ENCODE results near the gene TRIM29.

DNA sequence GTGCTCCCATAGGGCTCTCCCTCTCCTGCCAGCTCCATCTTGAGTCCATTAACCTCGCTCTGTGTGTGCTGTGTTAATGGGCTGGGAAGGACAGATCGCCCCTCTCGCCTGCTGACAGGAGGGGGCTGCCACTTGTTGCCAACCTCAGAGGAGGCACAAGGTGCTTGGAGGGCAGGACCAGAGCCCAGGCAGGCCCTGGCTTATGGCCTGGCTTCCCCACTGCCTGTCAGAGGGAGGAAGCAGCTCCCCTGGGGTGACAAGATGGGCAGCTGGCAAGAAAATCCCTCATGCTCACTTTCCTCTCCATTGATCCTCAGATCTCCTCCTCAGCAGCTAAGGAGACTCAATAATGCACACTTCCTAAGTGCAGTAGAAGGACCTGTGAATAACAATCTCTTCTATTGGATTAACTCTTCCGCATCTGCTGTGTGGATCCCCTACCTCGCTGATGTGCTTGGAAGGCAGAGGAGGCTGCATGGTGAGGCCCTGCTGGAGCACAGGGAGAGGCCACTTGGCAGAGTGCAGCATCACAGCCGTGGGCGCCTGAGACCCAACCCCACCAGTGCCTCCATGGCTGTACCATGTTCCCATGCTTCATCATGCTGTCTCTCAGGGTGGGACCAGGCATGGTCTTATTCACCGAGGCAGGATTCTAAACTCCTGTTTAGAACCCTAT lies 70.3 kb downstream of the TRIM29 start:
- TF ChIP-seq NFE2L2 (IDR thresholded peaks at IDR 0.05; ENCODE audit: low read depth, low read length) (no peak), BHLHE40 (IDR thresholded peaks at IDR 0.05; ENCODE audit: low read depth, low read length) (no peak), USF2 (IDR thresholded peaks at IDR 0.05; ENCODE audit: low read depth, low read length) (no peak), MXI1 (IDR thresholded peaks at IDR 0.05; ENCODE audit: borderline replicate concordance, low read depth, low read length) (no peak), RAD21 (IDR thresholded peaks at IDR 0.05; ENCODE audit: low read length) (no peak), MAFK (IDR thresholded peaks at IDR 0.05; ENCODE audit: low read depth, low read length) (no peak), SMC3 (IDR thresholded peaks at IDR 0.05; ENCODE audit: low read depth, low read length) (no peak), POLR2A (IDR thresholded peaks at IDR 0.05; ENCODE audit: low read depth, low read length) (no peak), FOS (IDR thresholded peaks at IDR 0.05; ENCODE audit: low read depth, low read length) (no peak), CEBPB (IDR thresholded peaks at IDR 0.05; ENCODE audit: low read depth, low read length) (no peak)
- TF ChIP-seq, protein P1, sequence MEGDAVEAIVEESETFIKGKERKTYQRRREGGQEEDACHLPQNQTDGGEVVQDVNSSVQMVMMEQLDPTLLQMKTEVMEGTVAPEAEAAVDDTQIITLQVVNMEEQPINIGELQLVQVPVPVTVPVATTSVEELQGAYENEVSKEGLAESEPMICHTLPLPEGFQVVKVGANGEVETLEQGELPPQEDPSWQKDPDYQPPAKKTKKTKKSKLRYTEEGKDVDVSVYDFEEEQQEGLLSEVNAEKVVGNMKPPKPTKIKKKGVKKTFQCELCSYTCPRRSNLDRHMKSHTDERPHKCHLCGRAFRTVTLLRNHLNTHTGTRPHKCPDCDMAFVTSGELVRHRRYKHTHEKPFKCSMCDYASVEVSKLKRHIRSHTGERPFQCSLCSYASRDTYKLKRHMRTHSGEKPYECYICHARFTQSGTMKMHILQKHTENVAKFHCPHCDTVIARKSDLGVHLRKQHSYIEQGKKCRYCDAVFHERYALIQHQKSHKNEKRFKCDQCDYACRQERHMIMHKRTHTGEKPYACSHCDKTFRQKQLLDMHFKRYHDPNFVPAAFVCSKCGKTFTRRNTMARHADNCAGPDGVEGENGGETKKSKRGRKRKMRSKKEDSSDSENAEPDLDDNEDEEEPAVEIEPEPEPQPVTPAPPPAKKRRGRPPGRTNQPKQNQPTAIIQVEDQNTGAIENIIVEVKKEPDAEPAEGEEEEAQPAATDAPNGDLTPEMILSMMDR (conservative IDR thresholded peaks at IDR 0.05; ENCODE audit: low read depth, low read length) = no peak

Measured in IMR-90 (cell line).